HEK293T (cell line): ENCODE results near the gene RABL3.

Source experiments
- CTCF ChIA-PET: fragments of 350-600 bp; formaldehyde crosslinking; extraction: SDS; loops from one replicate; lab custom pipeline; 2021; ENCODE audit warnings: antibody characterized with exemption, inconsistent platforms; lab: Yijun Ruan, JAX
- POLR2A ChIA-PET: fragments of 350-600 bp; formaldehyde crosslinking; extraction: SDS; loops from one replicate; lab custom pipeline; 2020; ENCODE audit warnings: antibody characterized with exemption, inconsistent platforms; lab: Yijun Ruan, JAX
- DNase-seq: peaks from one replicate; pipeline ENCODE4 v3.0.0; 2012; ENCODE audit warnings: mixed read lengths; ENCODE audit errors: extremely low spot score
- ARNT ChIP-seq: fragments of 450-650 bp; IDR thresholded peaks from 2 replicates; pipeline ENCODE4 v1.6.1; 2017; ENCODE audit warnings: mild to moderate bottlenecking
- BHLHE40 ChIP-seq: fragments of 450-650 bp; IDR thresholded peaks from 2 replicates; pipeline ENCODE4 v1.6.1; 2016; ENCODE audit warnings: mild to moderate bottlenecking, moderate library complexity, borderline replicate concordance
- CTBP1 ChIP-seq: fragments of 450-650 bp; IDR thresholded peaks from 2 replicates; pipeline ENCODE4 v1.6.1; 2016; ENCODE audit warnings: borderline replicate concordance
- ELF4 ChIP-seq: fragments of 450-650 bp; IDR thresholded peaks from 2 replicates; pipeline ENCODE4 v1.6.1; 2017; ENCODE audit warnings: antibody characterized with exemption
- FOXA1 ChIP-seq: fragments of 450-650 bp; IDR thresholded peaks from 2 replicates; pipeline ENCODE4 v1.6.1; 2016; ENCODE audit warnings: mild to moderate bottlenecking
- FOXK2 ChIP-seq: fragments of 450-650 bp; IDR thresholded peaks from 2 replicates; pipeline ENCODE4 v1.6.1; 2016; ENCODE audit warnings: mild to moderate bottlenecking
- FOXM1 ChIP-seq: fragments of 450-650 bp; IDR thresholded peaks from 2 replicates; pipeline ENCODE4 v1.6.1; 2017; ENCODE audit warnings: mild to moderate bottlenecking, borderline replicate concordance
- HDGF ChIP-seq: fragments of 450-650 bp; IDR thresholded peaks from 2 replicates; pipeline ENCODE4 v1.6.1; 2017; ENCODE audit warnings: antibody characterized with exemption, borderline replicate concordance
- L3MBTL2 ChIP-seq: fragments of 450-650 bp; conservative IDR thresholded peaks from 2 replicates; pipeline ENCODE4 v1.6.1; 2016; ENCODE audit warnings: mild to moderate bottlenecking
- LEF1 ChIP-seq: fragments of 450-650 bp; IDR thresholded peaks from 2 replicates; pipeline ENCODE4 v1.6.1; 2017; ENCODE audit warnings: mild to moderate bottlenecking, borderline replicate concordance
- NFRKB ChIP-seq: fragments of 450-650 bp; IDR thresholded peaks from 2 replicates; pipeline ENCODE4 v1.6.1; 2016; ENCODE audit warnings: mild to moderate bottlenecking, moderate library complexity
- PKNOX1 ChIP-seq: fragments of 450-650 bp; IDR thresholded peaks from 2 replicates; pipeline ENCODE4 v1.6.1; 2016
- SP1 ChIP-seq: fragments of 450-650 bp; IDR thresholded peaks from 2 replicates; pipeline ENCODE4 v1.6.1; 2017
- SUZ12 ChIP-seq: fragments of 450-650 bp; IDR thresholded peaks from 2 replicates; pipeline ENCODE4 v1.6.1; 2016; ENCODE audit warnings: mild to moderate bottlenecking
- TARDBP ChIP-seq: fragments of 450-650 bp; IDR thresholded peaks from 2 replicates; pipeline ENCODE4 v1.6.1; 2016
- ZNF384 ChIP-seq: fragments of 450-650 bp; IDR thresholded peaks from 2 replicates; pipeline ENCODE4 v1.6.1; 2016

Gene RABL3

GRCh38 chr3:120775411-120775810 lies 33.1 kb upstream of the RABL3 start:
- ChIA-PET POLR2A (interaction anchor here (1.2 kb wide), 1 partner anchor 19 kb away, joined by 3 read pairs; no protein-coding TSS in a partner anchor), CTCF (no interaction called here)
- DNase-seq, result no peak
- TF ChIP-seq PKNOX1 (no peak), ELF4 (no peak), NFRKB (no peak), CTBP1 (no peak), L3MBTL2 (no peak), ZNF384 (no peak), FOXK2 (no peak), FOXA1 (no peak), ARNT (no peak), FOXM1 (no peak)

- POLR2A ChIA-PET, result no interaction called here
- CTCF ChIA-PET, result no interaction called here
- no peak for TF ChIP-seq SP1
- TF ChIP-seq NFRKB, result no peak
- TF ChIP-seq TARDBP, result no peak
- TF ChIP-seq HDGF, result no peak
- TF ChIP-seq LEF1, result no peak
- no peak for TF ChIP-seq FOXA1
- no peak for TF ChIP-seq FOXK2
- no peak for TF ChIP-seq ELF4
- no peak for DNase-seq
Measured at GRCh38 chr3:120773932-120774331, 31.6 kb upstream of the RABL3 start.

GRCh38 chr3:120772081-120772480 lies 29.8 kb upstream of the RABL3 start:
- no peak for TF ChIP-seq FOXM1
- no peak for TF ChIP-seq HDGF
- no peak for TF ChIP-seq SP1
- no peak for TF ChIP-seq PKNOX1
- TF ChIP-seq ARNT, result no peak
- ChIA-PET CTCF (no interaction called here), POLR2A (no interaction called here)
- DNase-seq, result no peak

- ChIA-PET CTCF (no interaction called here), POLR2A (no interaction called here)
- DNase-seq, result no peak
- no peak for TF ChIP-seq ELF4
- TF ChIP-seq NFRKB, result no peak
- TF ChIP-seq ZNF384, result no peak
- no peak for TF ChIP-seq L3MBTL2
- TF ChIP-seq HDGF, result no peak
- TF ChIP-seq TARDBP, result no peak
- no peak for TF ChIP-seq FOXK2
- TF ChIP-seq SP1, result no peak
- no peak for TF ChIP-seq CTBP1
- no peak for TF ChIP-seq PKNOX1
- TF ChIP-seq BHLHE40, result no peak
- TF ChIP-seq SUZ12, result no peak
- no peak for TF ChIP-seq ARNT
- no peak for TF ChIP-seq FOXM1
- no peak for TF ChIP-seq LEF1
- TF ChIP-seq FOXA1, result no peak
Measured at GRCh38 chr3:120770891-120771290, 28.6 kb upstream of the RABL3 start.

- no peak for DNase-seq
- ChIA-PET POLR2A (no interaction called here), CTCF (interaction anchor here (0.5 kb wide), 1 partner anchor 44 kb away, joined by 3 read pairs; no protein-coding TSS in a partner anchor)
- no peak for TF ChIP-seq FOXM1
- TF ChIP-seq CTBP1, result no peak
- no peak for TF ChIP-seq FOXK2
- TF ChIP-seq PKNOX1, result no peak
- no peak for TF ChIP-seq SP1
- no peak for TF ChIP-seq LEF1
- TF ChIP-seq ZNF384, result no peak
- no peak for TF ChIP-seq BHLHE40
- TF ChIP-seq ELF4, result no peak
- TF ChIP-seq SUZ12, result no peak
Measured at GRCh38 chr3:120769436-120769835, 27.1 kb upstream of the RABL3 start.

- TF ChIP-seq FOXM1, result no peak
- no peak for TF ChIP-seq L3MBTL2
- no peak for TF ChIP-seq ELF4
- no peak for TF ChIP-seq BHLHE40
- no peak for TF ChIP-seq LEF1
- TF ChIP-seq ZNF384, result no peak
- no peak for TF ChIP-seq TARDBP
- TF ChIP-seq FOXA1, result no peak
- TF ChIP-seq ARNT, result no peak
- TF ChIP-seq SUZ12, result no peak
- no peak for TF ChIP-seq SP1
- TF ChIP-seq NFRKB, result no peak
- TF ChIP-seq HDGF, result no peak
- TF ChIP-seq FOXK2, result no peak
- TF ChIP-seq PKNOX1, result no peak
- no peak for TF ChIP-seq CTBP1
- POLR2A ChIA-PET, result no interaction called here
- no peak for DNase-seq
- CTCF ChIA-PET, result interaction anchor here (1.0 kb wide), 1 partner anchor 209 kb away, joined by 4 read pairs; no protein-coding TSS in a partner anchor
Measured at GRCh38 chr3:120767106-120767505, 24.8 kb upstream of the RABL3 start.
